C1 segment of cervical spinal cord (tissue), 14 donors: ENCODE results near the gene TRABD2B.

Experiments used
- DNase-seq, 14 donors: peaks; one replicate each; lab custom pipeline; 2025; lab: John Stamatoyannopoulos, UW

Gene TRABD2B

DNA sequence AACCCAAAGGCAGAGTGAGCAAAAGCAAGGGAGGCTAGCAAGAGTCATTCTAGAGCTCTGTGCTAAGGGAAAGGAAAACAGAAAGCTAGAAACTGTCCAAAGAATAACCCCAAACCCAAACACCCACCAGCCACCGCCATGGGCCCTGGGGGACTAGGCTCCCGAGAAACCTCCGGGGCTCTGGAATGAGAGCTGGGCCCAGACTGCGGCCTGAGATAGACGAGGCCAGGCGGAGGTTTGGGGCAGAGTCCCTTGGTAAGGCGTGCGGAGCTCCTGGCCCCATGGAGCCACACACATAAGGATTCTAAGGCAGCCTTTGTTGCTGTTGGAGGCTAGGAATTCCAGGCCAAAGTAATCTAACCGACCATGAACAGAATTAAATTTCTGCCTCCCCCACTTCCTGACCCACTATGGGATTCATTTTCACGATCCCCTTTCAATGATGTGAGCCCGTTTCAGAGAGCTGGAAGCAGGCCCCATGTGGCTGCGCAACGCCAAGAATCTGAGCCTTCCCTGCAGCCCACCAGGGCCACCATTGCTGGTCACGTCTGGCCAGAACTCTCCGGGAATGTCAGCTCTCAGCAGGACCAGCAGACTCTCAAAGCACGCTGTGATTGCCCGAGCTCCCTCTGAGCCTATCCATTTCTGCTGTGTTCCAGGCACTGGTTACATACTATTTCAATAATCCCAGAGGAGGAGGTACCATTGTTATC lies 145.0 kb downstream of the TRABD2B start:
- DNase-seq: no peak

DNA sequence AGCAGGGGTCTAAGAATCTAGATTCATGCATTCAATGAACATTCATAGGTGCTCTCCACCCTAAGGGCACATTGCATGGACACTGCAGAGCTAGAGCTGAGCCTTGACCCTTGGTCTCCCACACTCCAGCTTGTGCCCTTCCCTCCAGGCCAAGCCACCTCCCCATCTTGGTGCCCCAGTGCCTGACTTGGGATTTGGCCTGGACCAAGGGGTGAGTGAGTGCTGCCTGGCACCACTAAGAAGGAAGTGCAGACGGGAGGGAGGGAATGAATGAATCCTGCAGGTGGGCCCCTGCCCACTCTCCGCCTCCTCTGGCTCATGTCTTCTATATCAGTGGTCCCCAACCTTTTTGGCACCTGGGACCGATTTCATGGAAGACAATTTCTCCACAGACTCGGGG lies 146.7 kb downstream of the TRABD2B start:
- no peak for DNase-seq

DNA sequence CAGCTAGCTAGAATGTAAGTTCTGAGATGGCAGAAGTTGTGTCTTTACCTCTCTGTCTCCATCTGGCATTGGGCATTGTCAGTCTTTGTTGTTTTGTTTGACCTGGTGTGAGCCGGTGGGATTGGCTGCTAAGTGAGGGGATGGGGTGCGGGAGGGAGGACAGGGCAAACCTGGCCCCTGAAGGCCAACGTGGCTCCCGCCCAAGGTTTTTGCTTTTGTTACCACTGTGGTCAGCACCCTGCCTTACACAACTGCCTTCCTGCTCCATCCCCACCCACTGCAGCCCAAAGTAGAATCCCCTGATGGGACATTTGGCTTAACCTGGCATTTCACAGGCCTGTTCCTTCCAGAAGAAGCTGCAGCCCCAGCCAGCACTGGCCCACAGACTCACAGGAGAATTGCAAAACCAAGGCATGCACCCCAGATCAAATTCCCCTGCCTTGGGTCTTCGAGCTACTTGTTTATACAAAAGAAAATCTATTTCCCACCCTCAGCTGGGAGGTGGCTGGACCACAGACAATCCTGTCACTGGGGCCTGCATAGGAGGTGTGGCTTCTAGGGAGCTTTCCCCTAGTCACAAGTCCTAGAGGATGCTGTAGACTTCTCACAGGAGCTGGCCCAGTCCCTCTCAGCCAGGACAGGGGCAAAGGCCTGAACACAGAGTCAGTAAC lies 147.5 kb downstream of the TRABD2B start:
- DNase-seq: no peak

DNA sequence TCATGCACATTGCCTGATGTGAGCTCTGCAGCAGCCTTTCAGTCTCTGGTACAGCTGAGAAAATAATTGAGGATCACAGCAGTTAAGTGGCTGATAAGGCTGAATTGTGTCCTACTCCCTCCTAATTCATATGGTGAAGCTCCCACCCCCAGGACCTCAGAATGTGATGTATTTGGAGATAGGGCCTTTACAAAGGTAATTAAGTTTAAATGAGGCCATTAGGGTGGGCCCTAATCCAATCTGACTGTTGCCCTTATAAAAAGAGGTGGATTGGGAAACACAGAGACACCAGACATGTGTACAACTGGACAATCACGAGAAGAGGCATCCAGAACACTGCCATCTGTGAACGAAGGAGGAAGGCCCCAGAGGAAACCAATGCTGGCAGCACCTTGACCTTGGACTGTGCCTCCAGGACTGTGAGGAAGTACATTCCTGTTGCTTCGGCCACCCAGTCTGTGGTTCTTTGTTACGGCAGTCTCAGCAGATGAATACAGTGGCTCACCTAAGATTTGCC lies 148.1 kb downstream of the TRABD2B start:
- no peak for DNase-seq

DNA sequence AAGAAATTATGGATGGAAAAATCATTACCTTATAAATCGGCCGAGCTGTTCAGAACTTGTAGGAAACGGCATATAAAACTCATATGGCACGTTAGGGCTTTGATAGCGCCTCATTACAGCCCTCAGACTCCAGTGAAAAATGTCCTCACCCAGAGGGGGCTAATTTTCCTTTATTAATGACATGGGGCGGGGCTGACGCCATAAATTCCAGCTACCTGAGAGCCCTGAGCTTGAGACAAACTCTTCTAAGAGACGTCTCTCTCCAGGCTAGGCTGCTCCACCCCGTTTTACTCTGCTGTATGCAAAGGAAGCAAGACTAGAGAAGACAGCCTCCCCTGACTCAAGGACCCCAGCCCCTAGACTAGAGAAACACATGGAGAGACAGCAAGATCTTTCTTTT lies 149.4 kb downstream of the TRABD2B start:
- no peak for DNase-seq

DNA sequence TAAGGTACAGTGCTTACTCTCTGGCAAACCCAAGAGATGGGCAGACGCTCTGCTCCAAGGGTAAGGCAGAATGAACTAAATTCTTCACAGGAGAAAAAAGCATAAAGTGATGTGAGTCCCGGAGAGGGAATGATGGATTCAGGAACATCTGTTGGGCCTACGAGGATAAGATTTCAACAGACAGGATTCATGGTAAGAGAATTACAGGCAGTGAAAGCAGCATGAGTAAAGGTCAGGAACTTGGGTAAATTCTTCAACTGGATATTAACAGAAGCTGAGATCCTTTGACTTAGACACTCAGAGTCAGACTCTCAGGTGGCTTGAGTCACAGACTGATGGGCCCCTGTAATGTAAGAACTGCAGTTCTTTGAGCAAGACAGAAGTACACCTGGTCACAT lies 152.6 kb downstream of the TRABD2B start:
- no peak for DNase-seq

DNA sequence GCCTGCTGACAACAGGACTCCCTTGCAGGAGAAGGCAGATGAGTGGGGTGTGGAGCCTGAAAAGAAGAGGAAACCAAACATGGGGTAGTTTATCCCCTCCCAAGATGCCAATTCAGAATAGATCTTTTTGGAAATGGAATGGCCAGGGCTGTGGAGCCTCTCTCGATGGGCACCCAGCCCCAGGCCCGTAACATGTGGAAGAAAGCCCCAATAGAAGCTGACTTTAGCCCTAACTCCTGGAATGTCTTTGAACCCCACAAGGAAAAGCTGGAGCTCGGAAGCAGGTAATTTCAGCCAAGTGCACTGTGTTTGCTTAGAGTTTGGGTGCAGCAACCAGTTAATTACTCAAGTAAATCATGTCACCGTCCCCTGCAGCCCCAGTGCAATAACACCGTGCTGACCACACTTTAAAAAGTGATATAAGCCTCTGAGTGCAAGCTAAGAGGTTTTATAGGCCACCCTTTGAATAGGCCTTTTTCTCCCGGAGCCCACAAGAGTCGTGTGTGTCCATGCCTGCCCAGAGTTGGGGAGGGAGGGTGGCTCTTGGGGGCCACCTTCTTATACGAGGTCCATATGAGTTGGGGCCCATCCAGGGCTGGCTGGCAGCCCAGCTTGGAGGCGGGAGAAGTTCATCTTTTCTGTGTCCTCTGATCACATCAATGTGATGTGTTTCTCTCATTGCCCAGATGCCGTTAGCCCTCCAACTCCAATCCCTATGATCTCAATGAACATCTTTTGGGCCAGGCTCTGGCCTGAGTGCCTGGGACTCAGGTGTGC lies 153.2 kb downstream of the TRABD2B start:
- no peak for DNase-seq

DNA sequence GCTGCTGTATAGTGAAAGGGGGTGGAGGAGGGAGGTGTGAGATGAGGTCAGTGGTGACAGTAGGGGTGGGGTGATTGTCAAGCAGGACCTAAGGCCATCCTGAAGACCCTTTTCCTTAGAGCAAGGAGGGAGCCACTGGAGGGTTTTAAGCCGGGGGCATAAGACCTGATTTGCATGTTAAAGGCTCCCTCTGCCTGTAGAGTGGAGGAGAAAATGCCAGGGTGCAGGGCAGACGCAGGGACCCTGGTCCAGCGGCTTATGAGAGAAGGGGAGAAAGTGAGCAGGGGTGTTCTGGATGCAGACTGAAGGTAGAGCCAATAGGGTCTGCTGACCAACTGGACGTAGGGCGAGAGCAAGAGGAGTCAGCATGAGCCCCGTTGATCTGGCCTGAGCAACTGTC lies 154.1 kb downstream of the TRABD2B start:
- no peak for DNase-seq

DNA sequence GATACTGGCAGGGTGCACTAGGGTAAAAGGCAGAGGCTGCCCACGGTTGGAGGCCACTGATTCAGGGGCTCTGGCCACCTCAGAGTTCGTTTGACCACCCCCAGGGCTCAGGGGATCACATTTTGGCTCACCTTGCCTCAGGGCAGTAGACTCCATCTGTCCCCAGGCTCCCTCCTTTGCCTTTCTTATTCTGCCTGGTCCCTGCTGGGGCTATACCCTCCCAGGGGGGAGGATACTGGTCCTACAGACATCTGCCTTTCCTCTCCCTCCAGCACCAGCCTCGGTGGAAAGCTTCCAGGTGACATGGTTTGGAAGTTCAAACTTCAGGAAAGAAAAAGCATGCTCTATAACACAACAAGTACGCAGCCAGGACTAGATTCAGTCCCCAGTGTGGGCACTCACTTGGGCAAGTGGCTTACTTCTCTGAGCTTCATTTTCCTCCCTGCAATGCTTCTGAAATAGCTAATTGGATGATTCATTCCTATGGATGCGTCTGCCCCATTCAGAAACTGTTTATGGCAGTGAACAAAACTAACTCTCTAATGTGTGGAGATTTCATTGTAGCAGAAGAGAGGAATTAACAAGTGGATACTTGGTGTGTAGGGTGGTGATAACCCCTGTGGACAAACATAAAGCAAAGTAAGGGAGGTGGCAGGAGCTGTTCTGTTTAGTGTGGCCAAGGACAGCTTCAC lies 154.8 kb downstream of the TRABD2B start:
- DNase-seq: no peak

DNA sequence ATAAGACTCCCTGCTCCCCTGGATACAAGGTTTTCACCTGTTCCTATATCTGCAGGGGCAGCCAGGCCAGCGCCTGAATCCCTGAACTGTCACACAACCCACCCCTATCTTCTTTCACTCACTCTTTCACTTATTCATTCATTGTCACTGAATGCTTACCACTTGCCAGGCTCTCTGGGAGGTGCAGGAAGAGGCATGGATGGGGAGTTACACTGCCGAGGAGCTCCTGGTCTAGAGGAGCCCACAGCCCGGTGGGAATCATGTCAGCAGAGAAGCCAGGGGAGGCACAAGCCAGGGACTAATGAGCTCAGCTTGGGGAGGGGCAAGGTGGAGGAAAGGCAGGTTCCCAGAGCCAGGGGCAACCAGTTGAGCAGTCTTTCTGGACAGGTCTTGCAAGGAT lies 155.8 kb downstream of the TRABD2B start:
- DNase-seq: no peak

DNA sequence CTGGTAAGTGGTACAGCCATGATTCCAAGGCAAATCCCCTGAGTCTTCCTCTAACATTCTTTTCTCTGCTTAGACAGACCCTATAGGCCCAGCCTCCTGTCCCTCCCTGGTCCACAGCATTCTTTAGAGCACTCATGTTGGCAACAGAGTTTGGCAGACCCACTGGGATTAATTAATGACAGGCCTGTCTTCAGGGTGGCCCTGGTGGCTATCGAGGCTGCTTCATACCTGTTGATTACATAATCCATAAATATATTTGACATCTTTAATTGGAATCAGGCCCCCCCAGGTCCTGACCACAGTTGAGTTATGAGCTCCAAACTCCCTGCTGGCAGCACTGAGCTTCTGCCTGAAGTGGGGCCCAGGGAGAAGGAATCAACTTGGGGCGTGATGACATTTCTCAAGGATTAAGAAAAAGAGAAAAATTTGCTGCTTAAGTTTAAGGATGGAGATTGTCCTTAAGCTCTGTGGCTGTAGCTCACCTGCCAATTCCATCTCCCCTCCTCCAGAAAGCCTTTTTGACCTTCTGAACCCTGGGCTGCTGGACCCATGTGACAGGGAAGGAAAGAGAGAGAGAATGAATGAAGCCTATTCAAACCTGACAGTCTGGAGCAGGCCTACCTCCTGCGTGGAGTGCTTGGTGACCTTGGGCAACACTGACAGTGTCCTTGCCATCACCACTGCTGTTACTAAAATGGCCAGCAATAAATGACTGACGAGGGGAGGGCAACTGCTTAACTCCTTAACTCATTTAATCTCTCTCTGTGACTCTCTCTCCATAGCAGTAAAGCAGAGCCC lies 156.6 kb downstream of the TRABD2B start:
- DNase-seq: no peak

DNA sequence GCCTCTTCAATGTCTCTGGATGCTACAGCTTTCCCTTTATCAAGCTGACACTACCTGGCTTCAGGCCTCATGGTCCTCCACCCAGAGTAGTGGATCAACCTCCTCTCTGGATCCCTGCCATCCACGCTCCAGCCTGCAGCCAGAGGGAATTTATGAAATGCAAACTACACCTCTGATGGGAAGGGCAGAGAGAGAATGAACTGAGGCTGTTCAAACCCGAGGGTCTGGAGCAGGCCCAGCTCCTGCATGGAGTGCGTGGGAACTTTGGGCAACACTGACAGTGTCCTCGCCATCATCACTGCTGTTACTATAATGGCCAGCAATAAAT lies 157.8 kb downstream of the TRABD2B start:
- DNase-seq: no peak

DNA sequence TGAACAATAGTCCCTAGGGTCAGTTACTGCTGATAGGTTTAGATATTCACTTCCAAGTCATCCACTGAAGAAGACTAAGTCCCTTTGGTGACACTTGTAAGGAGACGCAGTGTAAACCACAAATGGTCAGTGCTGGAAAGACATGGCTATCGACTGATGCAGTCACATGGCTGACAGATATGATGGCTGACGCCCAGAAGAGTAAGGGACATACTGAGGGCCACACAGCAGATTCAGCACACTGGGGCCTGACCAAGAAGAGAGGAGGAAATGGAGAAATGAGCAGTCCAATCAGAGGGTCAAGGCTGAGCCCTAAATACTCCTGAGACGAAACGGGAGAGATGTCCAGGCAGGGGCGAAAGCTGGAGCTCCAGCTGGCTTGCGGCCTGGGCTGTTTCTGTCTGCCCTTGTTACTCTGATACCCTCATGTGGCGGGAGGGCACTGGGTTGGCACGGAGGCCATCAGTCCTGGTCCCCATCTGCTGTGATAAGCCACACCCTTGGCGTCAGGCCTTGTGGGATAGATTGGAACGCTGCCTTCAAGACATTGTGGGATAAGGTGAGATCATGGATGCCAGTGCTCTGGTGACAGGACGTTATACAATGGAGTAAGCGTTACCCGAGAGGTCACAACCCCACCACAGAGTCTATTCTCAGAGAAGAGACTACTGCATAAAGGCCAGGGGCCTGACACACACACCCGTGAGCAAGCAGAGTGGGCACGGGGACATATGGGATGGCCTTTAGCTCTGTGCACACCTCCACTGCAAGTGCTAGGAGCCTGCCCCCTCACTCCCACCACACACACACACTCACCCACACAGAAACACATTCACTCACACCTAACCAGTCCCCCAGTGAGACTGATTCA lies 158.4 kb downstream of the TRABD2B start:
- DNase-seq: no peak

DNA sequence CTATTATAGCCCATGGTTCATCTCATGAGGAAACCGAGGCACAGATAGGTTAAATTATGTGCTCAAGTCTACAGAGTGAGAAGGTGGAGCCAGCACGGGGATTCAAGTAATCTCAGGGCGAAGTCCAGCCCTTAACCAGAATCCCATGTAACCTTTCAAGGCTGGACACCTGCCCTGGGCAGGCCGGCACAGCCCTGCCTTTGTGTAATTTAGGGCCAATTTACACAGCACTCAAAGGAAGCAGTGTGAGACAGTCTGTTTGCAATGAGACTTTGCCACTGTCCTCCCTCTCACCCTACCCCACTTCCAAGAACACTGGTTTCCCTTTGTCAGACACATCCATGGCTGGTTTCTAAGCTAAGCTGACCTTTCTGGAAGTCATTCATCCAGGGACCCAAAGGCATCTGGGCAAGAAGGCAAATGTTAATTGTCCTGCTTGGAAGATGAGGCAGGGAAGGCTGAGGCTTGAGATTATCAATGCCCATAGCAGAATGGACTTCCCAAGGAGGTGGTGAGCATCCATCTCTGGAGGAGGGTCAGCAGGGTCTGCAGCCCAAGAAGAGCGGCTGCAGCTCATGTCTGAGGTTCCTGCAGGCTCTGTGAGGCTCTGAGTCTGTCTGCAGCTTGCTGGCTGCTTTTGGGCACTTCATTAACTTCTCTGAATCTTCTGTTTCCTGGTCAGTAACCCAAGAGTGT lies 159.2 kb downstream of the TRABD2B start:
- DNase-seq: no peak

DNA sequence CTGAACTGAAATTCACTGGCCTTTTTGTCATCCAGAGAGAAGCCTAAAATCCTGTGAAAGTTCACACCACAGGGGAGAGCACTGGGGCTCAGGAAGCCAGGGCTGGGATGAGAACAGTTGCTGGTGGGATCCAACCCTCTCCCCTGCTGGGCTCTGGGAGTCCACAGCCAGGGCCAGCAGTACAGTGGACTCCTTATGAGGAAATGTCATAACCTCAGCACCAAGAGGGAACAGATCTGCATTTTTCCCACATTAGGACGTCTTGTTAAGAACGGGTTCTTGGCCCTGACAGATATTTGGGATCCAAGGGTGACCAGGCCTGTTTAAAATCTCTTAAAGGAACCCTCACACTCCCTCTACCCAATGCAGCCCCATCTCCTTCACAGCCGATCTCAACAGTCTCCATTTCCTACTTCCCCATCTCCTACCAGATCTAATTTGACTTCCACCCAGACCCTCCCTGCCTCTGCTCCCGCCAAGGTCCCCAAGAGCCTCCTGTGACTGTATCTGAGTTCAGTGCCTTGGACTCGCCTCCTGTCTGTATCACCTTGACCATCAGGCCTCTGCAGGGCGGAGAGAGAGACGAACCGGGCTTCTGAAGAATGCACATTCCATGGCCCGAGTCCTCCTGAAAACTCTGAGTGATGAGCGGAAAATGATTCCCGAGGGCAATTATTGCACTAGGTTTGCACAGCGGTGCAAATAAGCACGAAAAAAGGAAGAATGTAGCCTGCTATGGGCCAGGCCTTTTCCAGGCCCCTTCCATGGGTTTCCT lies 159.9 kb downstream of the TRABD2B start:
- no peak for DNase-seq

DNA sequence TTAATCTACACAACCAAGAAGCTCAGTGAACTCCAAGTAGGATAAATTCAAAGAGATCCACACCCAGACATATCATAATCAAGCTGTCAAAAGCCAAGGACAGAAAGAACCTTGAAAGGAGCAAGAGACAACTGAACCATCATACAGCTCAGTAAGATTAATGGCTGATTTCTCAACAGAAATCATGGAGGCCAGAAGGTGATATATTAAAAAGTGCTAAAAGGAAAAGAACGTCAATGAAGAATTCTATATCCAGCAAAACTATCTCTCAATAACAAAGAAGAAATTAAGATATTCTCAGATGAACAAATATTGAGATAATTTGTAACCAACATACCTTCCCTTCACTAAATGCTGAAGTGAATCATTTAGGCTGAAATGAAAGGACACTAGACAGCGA lies 161.8 kb downstream of the TRABD2B start:
- DNase-seq: no peak

DNA sequence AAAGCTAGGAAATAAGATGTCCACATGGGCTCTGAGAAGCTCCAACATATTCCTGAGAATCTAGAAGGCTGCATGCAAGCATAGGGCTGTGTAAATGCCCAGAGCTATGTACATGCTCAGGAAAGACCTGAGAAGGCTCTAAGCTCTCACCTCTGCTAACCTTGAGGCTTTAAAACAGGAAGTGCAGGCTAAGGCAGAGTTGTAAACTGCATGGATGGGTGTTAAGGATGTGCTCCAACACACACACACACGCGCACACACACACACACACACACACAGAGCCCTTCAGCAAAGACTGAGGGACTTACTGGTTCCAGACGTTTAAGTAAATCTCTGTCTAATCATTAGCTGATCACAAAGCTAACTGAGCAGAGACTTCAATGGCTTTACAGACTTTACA lies 162.9 kb downstream of the TRABD2B start:
- DNase-seq: no peak

DNA sequence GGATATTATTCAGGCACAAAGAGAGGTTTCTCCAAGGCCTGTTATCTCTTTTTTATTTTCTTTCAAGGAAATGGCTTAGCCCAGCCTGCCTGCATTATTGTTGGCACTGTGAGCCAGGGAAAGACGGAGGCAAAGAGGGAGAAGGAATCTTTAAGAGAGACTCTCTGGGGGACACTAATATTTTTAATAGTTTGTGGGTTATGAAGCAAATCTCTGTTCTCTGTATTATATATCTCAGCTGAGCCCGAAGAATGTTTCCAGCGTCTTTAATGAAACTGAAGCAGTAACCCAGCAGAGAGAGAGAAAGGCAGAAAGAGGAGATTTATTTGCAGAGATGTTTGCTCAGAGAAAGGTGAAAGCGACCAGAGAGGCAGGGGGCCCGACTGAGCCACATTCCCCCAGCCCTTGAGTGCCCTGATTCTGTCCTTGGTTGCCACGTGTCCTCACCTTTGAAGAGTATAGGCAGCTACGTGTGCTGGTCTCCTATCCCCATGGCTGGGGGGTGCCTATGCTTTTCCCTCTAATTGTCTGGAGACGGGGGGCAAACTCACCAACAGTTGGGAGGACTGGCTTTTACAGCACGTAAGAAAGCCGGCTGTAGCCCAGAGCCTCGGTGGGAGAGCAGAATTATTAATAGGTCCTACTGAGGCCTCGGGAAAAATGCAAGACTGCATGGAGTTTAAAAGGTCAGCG lies 166.4 kb downstream of the TRABD2B start:
- no peak for DNase-seq
